Measurements from ENCODE around the gene ZDHHC14.
"Not testable (repeated sequence)": the region's sequence is repeated elsewhere in the genome, so short reads cannot be mapped to it uniquely, and the experiment has no call there.

The ZDHHC14 gene

GRCh38 chr6:157718503-157719187 is 337.7 kb downstream of the ZDHHC14 start:
- no peaks in the 10 kb centered on the region for H3K79me2 ChIP-seq (ENCODE audit: control insufficient read depth, low read length)
- no peaks in the 10 kb centered on the region for H3K9me3 ChIP-seq (ENCODE audit: control insufficient read depth, insufficient read depth, low read length)
- TF ChIP-seq EZH2phosphoT487 (IDR thresholded peaks at IDR 0.05; ENCODE audit: borderline replicate concordance, low read length), result no peak
- TF ChIP-seq CTCF (IDR thresholded peaks at IDR 0.05; ENCODE audit: low read depth, low read length, poor library complexity, severe bottlenecking), result no peak
- H3K4me1 ChIP-seq (ENCODE audit: control insufficient read depth, low read length), result no peaks in the 10 kb centered on the region
- no peaks in the 10 kb centered on the region for H3K9me2 ChIP-seq (replicated peaks; ENCODE audit: control insufficient read depth, low read length)
- H3K4me3 ChIP-seq (ENCODE audit: low read length), result no peak overlapping the region
- H3K27ac ChIP-seq (ENCODE audit: low read depth, low read length), result no peak overlapping the region
- no peaks in the 10 kb centered on the region for H4K20me1 ChIP-seq (ENCODE audit: control insufficient read depth, insufficient read depth, low read depth, low read length)
- H3K27me3 ChIP-seq (ENCODE audit: control insufficient read depth, low read length), result peaks cover 9% of the 10 kb centered on the region
- no peak overlapping the region for H3K4me2 ChIP-seq (ENCODE audit: low read length)
- no peaks in the 10 kb centered on the region for H3F3A ChIP-seq (ENCODE audit: control insufficient read depth, insufficient read depth)
- no peaks in the 10 kb centered on the region for H3K36me3 ChIP-seq (ENCODE audit: control insufficient read depth, low read length)

- H3K9me3 ChIP-seq (ENCODE audit: control insufficient read depth, insufficient read depth, low read length); H4K20me1 ChIP-seq (ENCODE audit: control insufficient read depth, insufficient read depth, low read depth, low read length); H3K9me2 ChIP-seq (replicated peaks; ENCODE audit: control insufficient read depth, low read length); H3F3A ChIP-seq (ENCODE audit: control insufficient read depth, insufficient read depth); H3K27ac ChIP-seq (ENCODE audit: low read depth, low read length); H3K4me3 ChIP-seq (ENCODE audit: low read length); H3K4me2 ChIP-seq (ENCODE audit: low read length); H3K36me3 ChIP-seq (ENCODE audit: control insufficient read depth, low read length); H3K79me2 ChIP-seq (ENCODE audit: control insufficient read depth, low read length); H3K4me1 ChIP-seq (ENCODE audit: control insufficient read depth, low read length): not testable (repeated sequence)
- peaks cover 16% of the 10 kb centered on the region for H3K27me3 ChIP-seq (ENCODE audit: control insufficient read depth, low read length)
Observed at GRCh38 chr6:157720964-157721363, 340.0 kb downstream of the ZDHHC14 start.

GRCh38 chr6:157721426-157721825 is 340.4 kb downstream of the ZDHHC14 start:
- Histone ChIP-seq H3K27me3 (ENCODE audit: control insufficient read depth, low read length) (peaks cover 16% of the 10 kb centered on the region), H3K4me3 (ENCODE audit: low read length) (no peak overlapping the region), H3K9me3 (ENCODE audit: control insufficient read depth, insufficient read depth, low read length) (no peaks in the 10 kb centered on the region), H3K27ac (ENCODE audit: low read depth, low read length) (no peak overlapping the region), H3K4me2 (ENCODE audit: low read length) (no peak overlapping the region), H4K20me1 (ENCODE audit: control insufficient read depth, insufficient read depth, low read depth, low read length) (no peaks in the 10 kb centered on the region), H3K36me3 (ENCODE audit: control insufficient read depth, low read length) (no peaks in the 10 kb centered on the region), H3K9me2 (replicated peaks; ENCODE audit: control insufficient read depth, low read length) (no peaks in the 10 kb centered on the region), H3F3A (ENCODE audit: control insufficient read depth, insufficient read depth) (no peaks in the 10 kb centered on the region), H3K4me1 (ENCODE audit: control insufficient read depth, low read length) (no peaks in the 10 kb centered on the region), H3K79me2 (ENCODE audit: control insufficient read depth, low read length) (no peaks in the 10 kb centered on the region)
- TF ChIP-seq EZH2phosphoT487 (IDR thresholded peaks at IDR 0.05; ENCODE audit: borderline replicate concordance, low read length) (no peak), CTCF (IDR thresholded peaks at IDR 0.05; ENCODE audit: low read depth, low read length, poor library complexity, severe bottlenecking) (no peak)

- TF ChIP-seq CTCF (IDR thresholded peaks at IDR 0.05; ENCODE audit: low read depth, low read length, poor library complexity, severe bottlenecking) (no peak), EZH2phosphoT487 (IDR thresholded peaks at IDR 0.05; ENCODE audit: borderline replicate concordance, low read length) (no peak)
- H3K4me2 ChIP-seq (ENCODE audit: low read length), result no peak overlapping the region
- no peak overlapping the region for H3K4me3 ChIP-seq (ENCODE audit: low read length)
- no peaks in the 10 kb centered on the region for H3K4me1 ChIP-seq (ENCODE audit: control insufficient read depth, low read length)
- no peak overlapping the region for H3K27ac ChIP-seq (ENCODE audit: low read depth, low read length)
- no peaks in the 10 kb centered on the region for H3F3A ChIP-seq (ENCODE audit: control insufficient read depth, insufficient read depth)
- H3K36me3 ChIP-seq (ENCODE audit: control insufficient read depth, low read length), result no peaks in the 10 kb centered on the region
- H3K27me3 ChIP-seq (ENCODE audit: control insufficient read depth, low read length), result peaks cover 16% of the 10 kb centered on the region
- no peaks in the 10 kb centered on the region for H3K9me2 ChIP-seq (replicated peaks; ENCODE audit: control insufficient read depth, low read length)
- no peaks in the 10 kb centered on the region for H3K9me3 ChIP-seq (ENCODE audit: control insufficient read depth, insufficient read depth, low read length)
- H3K79me2 ChIP-seq (ENCODE audit: control insufficient read depth, low read length), result no peaks in the 10 kb centered on the region
- no peaks in the 10 kb centered on the region for H4K20me1 ChIP-seq (ENCODE audit: control insufficient read depth, insufficient read depth, low read depth, low read length)
Observed at GRCh38 chr6:157721830-157722229, 340.8 kb downstream of the ZDHHC14 start.
